DND-41 (cell line): ENCODE data around the gene STARD9.

Experiments used
- ATAC-seq: fragments of 200-7000 bp; cut with Tn5 transposase; 3 replicates; pipeline ENCODE4 v1.9.1; 2021; ENCODE audit warnings: low read depth; ENCODE audit not compliant: insufficient read depth
- DNase-seq: peaks from one replicate; pipeline ENCODE4 v3.0.0-alpha.2; 2020
- H2AFZ ChIP-seq: 2 replicates; pipeline ENCODE4 v1.6.0; 2012; ENCODE audit warnings: low read depth, low read length
- H3K27ac ChIP-seq: 2 replicates; pipeline ENCODE4 v1.5.1; 2012; ENCODE audit warnings: low read length, inconsistent platforms
- H3K27me3 ChIP-seq: fragments of 200-600 bp; sonication (generic); 2 replicates; pipeline ENCODE4 v1.6.0; 2012; ENCODE audit warnings: low read length, mild to moderate bottlenecking, inconsistent platforms; ENCODE audit not compliant: insufficient read depth, poor library complexity
- H3K36me3 ChIP-seq: 2 replicates; pipeline ENCODE4 v1.5.1; 2012; ENCODE audit warnings: low read length, inconsistent platforms; ENCODE audit not compliant: insufficient read depth
- H3K4me1 ChIP-seq: 2 replicates; pipeline ENCODE4 v1.5.1; 2012; ENCODE audit warnings: mild to moderate bottlenecking, low read length; ENCODE audit not compliant: insufficient read depth
- H3K4me2 ChIP-seq: 2 replicates; pipeline ENCODE4 v1.6.0; 2012; ENCODE audit warnings: mild to moderate bottlenecking, moderate library complexity, low read length, inconsistent platforms; ENCODE audit not compliant: insufficient read depth
- H3K4me3 ChIP-seq, 2 experiments: fragments of 200-600 bp in 1 of 2; shearing (Covaris generic) in 1 of 2; 2 replicates each; pipeline ENCODE4 v1.5.1; 2012 to 2016; ENCODE audit warnings: inconsistent platforms in 2 of 2, low read length in 2 of 2, mild to moderate bottlenecking in 2 of 2, low read depth in 1 of 2, moderate library complexity in 1 of 2
- H3K79me2 ChIP-seq: 2 replicates; pipeline ENCODE4 v1.6.0; 2012; ENCODE audit warnings: low read length, inconsistent platforms; ENCODE audit not compliant: insufficient read depth
- H3K9ac ChIP-seq: 2 replicates; pipeline ENCODE4 v1.6.0; 2012; ENCODE audit warnings: low read depth, mild to moderate bottlenecking, inconsistent platforms, low read length, moderate library complexity
- H3K9me3 ChIP-seq: 2 replicates; pipeline ENCODE4 v1.5.1; 2012; ENCODE audit warnings: low read length, moderate library complexity, mild to moderate bottlenecking, inconsistent platforms; ENCODE audit not compliant: insufficient read depth, severe bottlenecking
- H4K20me1 ChIP-seq: 2 replicates; pipeline ENCODE4 v1.6.0; 2012; ENCODE audit warnings: low read length; ENCODE audit not compliant: insufficient read depth
- EZH2 ChIP-seq: IDR thresholded peaks from 3 replicates; pipeline ENCODE4 v1.6.1; 2012; ENCODE audit warnings: borderline replicate concordance, low read depth, mild to moderate bottlenecking, moderate library complexity, low read length, inconsistent platforms; ENCODE audit not compliant: severe bottlenecking
- TF ChIP-seq, protein P1 (sequence below): IDR thresholded peaks from 2 replicates; pipeline ENCODE4 v1.5.1; 2012; ENCODE audit warnings: borderline replicate concordance, low read length, moderate library complexity, mild to moderate bottlenecking; ENCODE audit not compliant: poor library complexity, severe bottlenecking; ENCODE audit errors: extremely low read depth

STARD9 gene

DNA sequence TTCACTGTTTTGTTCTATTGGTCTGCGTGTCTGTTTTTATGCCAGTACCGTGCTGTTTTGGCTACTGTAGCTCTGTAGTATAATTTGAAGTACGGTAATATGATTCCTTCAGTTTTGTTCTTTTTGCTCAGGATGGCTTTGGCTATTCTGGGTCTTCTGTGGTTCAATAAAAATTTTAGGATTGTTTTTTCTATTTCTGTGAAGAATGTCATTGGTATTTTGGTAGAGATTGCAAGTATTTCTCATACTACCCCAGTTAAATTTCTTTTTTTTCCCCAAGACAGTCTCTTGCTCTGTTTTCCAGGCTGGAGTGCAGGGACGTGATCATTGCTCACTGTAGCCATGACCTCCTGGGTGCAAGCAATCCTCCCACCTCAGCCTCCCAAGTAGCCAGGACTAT lies 53.4 kb downstream of the STARD9 start:
- no peak for TF ChIP-seq EZH2
- TF ChIP-seq, protein P1, sequence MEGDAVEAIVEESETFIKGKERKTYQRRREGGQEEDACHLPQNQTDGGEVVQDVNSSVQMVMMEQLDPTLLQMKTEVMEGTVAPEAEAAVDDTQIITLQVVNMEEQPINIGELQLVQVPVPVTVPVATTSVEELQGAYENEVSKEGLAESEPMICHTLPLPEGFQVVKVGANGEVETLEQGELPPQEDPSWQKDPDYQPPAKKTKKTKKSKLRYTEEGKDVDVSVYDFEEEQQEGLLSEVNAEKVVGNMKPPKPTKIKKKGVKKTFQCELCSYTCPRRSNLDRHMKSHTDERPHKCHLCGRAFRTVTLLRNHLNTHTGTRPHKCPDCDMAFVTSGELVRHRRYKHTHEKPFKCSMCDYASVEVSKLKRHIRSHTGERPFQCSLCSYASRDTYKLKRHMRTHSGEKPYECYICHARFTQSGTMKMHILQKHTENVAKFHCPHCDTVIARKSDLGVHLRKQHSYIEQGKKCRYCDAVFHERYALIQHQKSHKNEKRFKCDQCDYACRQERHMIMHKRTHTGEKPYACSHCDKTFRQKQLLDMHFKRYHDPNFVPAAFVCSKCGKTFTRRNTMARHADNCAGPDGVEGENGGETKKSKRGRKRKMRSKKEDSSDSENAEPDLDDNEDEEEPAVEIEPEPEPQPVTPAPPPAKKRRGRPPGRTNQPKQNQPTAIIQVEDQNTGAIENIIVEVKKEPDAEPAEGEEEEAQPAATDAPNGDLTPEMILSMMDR = no peak
- no peaks in the 10 kb centered on the region for H3K36me3 ChIP-seq

DNA sequence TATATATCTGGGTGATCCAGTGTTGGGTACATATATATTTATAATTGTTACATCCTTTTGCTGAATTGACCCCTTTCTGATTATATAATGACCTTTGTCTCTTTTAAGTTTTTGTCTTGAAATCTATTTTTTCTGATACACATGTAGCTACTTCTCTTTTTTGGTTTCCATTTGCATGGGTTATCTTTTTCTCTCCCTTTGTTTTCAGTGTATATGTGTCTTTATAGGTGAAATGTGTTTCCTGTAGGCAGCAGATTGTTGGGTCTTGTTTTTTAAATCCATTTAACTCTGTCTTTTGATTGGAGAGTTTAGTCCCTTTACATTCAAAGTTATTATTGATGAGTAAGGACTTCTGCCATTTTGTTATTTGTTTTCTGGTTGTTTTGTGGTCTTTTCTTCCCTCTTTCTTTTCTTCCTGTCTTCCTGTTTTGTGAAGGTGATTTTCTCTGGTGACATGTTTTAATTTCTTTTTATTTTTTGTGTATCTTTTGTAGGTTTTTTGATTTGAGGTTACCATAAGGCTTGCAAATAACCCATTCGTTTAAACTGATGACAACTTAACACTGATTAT lies 56.8 kb downstream of the STARD9 start:
- Histone ChIP-seq H3K9me3 (no peaks in the 10 kb centered on the region), H3K4me1 (no peaks in the 10 kb centered on the region), H3K4me3 (no peak overlapping the region), H3K9ac (no peak overlapping the region), H3K36me3 (no peaks in the 10 kb centered on the region), H3K27me3 (no peaks in the 10 kb centered on the region), H4K20me1 (no peaks in the 10 kb centered on the region), H3K27ac (no peak overlapping the region), H2AFZ (no peak overlapping the region), H3K79me2 (no peaks in the 10 kb centered on the region), H3K4me2 (no peak overlapping the region)
- DNase-seq = no peak
- TF ChIP-seq, protein P1 = no peak
- TF ChIP-seq EZH2 = no peak
- no peak for ATAC-seq

More for the DNA sequence above, 53.4 kb downstream of the STARD9 start:
- Histone ChIP-seq H3K4me1 (no peaks in the 10 kb centered on the region), H3K27ac (no peak overlapping the region), H3K9me3 (no peaks in the 10 kb centered on the region), H3K9ac (no peak overlapping the region), H3K4me3 (no peak overlapping the region), H4K20me1 (no peaks in the 10 kb centered on the region), H3K4me2 (no peak overlapping the region), H2AFZ (no peak overlapping the region), H3K27me3 (no peaks in the 10 kb centered on the region), H3K79me2 (no peaks in the 10 kb centered on the region)
- DNase-seq = no peak
- ATAC-seq = no peak

DNA sequence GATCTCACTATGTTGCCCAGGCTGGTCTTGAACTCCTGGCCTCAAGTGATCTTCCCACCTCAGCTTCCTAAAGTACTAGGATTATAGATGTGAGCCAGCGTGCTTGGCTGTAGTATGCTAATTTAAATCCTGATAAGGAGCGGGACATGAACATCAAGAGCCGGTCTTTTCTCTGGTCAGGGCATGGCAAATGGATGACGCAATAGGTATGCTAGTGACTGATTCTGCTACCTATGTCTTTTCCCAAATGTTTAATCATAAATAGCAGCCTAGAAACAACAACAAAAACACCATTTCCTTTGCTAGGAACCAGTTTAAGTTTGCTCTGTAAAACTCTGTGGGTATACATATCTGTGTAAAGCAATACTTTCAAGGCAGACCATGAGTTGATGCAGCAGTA lies 64.7 kb downstream of the STARD9 start:
- no peak overlapping the region for H3K9ac ChIP-seq
- ATAC-seq (no peak), DNase-seq (no peak)
- H2AFZ ChIP-seq = no peak overlapping the region
- no peak overlapping the region for H3K27ac ChIP-seq
- H3K4me1 ChIP-seq = no peaks in the 10 kb centered on the region
- TF ChIP-seq, protein P1 = no peak
- TF ChIP-seq EZH2 = no peak
- no peaks in the 10 kb centered on the region for H3K79me2 ChIP-seq
- H3K4me3 ChIP-seq = no peak overlapping the region
- H3K27me3 ChIP-seq = no peaks in the 10 kb centered on the region
- no peaks in the 10 kb centered on the region for H4K20me1 ChIP-seq
- peaks cover 7% of the 10 kb centered on the region; the same call in 1 of the 2 replicates for H3K36me3 ChIP-seq
- H3K4me2 ChIP-seq = no peak overlapping the region
- no peaks in the 10 kb centered on the region for H3K9me3 ChIP-seq
